NCI-H510A (cell line): ENCODE measurements around the gene ASB11.
A peak's percentile ranks its signal among the peaks of the same experiment; 100 is the strongest.

ENCODE experiments used
- DNase-seq: peaks from one replicate; lab custom pipeline; 2025; lab: John Stamatoyannopoulos, UW

The ASB11 gene, protein sequence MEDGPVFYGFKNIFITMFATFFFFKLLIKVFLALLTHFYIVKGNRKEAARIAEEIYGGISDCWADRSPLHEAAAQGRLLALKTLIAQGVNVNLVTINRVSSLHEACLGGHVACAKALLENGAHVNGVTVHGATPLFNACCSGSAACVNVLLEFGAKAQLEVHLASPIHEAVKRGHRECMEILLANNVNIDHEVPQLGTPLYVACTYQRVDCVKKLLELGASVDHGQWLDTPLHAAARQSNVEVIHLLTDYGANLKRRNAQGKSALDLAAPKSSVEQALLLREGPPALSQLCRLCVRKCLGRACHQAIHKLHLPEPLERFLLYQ

DNA sequence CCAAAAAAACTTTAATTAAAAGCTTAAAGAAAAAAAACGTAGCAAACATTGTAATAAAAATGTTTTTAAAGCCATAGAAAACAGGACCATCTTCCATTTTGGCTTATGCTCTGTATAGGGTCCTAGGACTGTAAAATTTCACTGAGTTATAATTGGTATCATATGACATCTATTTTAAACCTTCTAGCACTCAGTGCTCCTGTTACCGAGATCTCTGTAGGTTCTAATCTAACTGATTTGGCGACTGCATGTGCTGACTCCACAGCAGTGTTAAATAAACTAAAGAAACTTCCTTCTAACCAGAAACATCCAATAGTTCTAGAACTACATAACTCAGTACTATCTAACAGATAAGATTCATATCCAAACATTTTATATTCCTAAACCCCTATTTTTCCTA is at the start of gene ASB11:
TSS of gene ASB11 (minus strand) at position 132 of the 400 bp plus-strand sequence. CDS start at position 97, 35 bp downstream.
- no peak for DNase-seq

DNA sequence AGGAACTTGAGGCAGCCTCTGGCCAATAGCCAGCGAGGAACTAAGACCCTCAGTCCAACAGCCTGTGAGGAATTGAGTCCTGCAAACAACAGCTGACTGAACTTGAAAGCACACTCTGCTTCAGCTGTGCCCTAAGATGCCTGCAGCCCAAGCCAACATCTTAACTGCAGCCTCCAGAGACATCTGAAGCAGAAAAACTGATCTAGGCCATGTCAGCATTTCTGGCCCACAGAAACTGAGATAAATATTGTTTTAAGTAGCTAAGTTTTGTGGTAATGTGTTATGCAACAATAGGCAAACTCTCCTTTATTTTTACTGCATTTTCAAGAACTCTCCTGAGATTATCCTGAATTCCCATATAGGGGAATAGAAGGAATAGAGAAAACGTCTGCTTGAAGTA is 44.3 kb upstream of the ASB11 start:
- DNase-seq, result no peak

DNA sequence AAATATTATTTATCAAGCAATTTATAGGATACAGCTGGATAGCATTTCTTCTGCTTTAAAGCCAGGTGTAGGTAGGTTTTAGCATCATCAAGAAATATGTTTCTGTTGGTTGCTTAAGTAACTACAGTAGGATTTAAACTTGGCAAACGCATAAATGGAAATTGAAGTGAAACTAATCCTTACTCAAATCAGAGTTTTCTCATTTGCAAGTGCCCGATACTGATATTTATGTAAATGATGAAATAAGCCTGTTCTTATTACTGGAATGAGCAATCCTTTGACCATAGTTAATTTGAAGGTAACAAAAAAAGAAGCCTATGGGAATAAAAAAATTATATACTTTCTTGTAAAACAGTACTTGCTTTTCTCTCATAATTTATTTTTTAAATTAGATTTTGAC is 43.1 kb upstream of the ASB11 start:
- no peak for DNase-seq

DNA sequence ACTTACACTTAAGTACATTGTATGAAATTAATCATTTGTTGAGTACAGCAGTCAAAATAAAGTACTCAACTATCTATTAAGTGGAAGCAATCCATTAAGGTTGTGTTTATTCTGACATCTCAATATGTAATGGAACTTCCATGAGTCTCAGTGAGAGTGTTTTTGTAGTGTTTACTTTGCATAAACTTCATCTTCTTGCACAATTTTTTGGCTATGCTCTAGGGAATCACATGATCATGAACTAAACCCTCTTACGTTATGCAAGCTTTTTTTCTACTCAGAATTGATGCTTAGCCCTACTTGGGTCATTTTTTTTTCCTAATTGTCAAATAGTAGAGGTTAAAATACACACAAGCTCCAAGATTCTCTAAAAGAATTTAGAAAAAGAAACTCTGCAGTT is 41.0 kb upstream of the ASB11 start:
- DNase-seq, result no peak

DNA sequence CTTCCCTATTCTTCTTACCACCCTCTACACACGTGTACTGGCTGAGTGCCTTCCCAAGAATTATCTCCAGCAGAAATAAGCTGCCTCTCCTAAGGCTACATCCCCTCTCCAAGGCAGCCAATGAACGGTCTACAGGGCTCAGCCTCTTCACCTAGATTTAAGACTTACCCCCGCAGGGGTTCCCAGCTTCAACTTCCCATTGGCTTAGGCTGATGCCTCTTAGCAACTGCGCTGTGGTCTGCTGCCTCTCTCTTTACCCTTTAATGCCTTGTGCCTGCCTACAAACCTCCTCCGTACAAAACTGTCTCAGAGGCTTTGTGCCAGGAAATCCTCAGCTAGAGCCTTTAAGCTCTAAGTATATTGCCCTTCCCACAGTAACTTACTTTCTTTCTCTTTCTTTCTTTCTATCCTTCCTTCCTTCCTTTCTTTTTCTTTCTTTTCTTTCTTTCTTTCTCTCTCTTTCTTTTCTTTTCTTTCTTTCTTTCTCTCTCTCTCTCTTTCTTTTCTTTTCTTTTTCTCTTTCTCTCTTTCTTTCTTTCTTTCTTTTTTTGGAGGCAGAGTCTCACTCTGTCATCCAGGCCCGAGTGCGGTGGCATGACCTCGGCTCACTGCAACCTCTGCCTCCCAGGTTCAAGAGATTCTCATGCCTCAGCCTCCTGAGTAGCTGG is 35.0 kb upstream of the ASB11 start:
- DNase-seq, result no peak

DNA sequence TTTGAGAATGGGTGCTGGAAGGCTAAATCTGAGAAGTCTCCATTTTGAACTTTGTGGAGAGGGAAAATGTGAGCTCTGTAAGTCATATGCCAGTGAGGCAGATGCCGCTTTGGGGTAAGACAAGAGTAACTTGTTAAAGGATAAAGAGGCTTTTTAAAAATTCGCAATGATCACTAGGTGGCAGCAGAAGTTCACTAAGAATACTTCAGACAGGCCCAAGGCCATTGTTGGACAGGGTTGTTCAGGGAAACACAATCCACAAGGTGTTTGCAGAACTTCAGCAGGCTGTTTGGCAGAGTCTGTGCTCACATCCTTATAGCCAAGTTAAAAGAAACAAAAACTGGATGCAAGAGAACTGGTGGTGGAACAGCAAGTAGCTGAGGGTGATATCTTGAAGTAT is 33.6 kb upstream of the ASB11 start:
- peak; percentile 44 for DNase-seq

DNA sequence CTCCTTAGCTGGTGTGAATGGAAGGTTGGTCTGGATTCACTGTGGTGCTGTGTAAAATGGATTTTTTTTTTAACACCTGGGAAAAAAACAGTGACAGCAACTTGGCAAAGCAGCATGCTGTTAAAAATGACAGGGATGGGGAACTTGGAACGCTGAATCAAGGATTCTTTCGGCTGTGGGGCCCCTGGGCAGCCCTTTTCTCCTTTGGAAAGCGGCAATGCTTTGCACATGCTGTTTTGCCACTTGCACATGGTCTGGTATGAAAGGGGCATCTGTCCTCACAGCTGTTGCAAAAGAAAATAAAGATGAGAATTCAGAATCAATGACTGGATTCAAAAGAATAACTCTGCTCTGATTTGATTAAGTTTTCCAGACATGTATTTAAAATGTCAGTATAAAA is 30.5 kb upstream of the ASB11 start:
- DNase-seq, result no peak

DNA sequence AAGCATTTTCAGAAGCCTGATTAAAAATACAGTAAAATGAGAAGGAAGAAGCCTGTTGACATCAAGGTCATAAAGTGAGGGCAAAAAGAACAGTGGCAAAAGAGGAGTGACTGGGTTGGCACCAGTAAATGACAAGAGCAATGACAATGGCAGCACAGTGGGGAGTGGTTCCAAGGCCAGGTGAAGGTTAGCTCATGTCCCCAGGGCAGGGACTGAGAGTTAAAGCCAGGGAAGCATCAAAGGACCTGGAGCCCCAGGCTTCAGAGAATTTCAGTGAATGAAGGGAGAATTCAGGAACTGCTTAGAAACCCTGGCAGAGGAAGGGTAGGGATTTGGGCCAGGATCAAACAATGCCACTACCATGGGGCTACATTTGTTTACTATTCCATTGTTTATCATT is 28.7 kb upstream of the ASB11 start:
- no peak for DNase-seq

DNA sequence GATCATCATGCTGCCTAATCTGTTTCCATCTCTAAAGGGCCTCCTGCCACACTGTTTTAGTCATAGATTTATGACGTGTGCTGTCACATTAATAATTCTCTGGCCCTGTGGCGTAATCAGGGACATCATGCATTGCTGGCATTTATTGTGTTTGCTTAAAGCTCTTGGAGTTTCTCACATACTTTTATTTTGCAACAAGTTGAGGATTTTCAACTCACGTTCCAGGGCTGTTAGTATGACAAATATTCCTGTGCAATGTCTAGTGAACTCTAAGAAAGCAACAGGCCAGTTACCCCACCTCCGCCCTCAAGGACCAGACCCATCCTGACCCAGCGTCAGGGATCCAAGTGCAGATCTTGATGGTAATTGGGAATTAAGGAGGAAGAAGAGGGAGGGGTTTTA is 27.6 kb upstream of the ASB11 start:
- DNase-seq, result no peak

DNA sequence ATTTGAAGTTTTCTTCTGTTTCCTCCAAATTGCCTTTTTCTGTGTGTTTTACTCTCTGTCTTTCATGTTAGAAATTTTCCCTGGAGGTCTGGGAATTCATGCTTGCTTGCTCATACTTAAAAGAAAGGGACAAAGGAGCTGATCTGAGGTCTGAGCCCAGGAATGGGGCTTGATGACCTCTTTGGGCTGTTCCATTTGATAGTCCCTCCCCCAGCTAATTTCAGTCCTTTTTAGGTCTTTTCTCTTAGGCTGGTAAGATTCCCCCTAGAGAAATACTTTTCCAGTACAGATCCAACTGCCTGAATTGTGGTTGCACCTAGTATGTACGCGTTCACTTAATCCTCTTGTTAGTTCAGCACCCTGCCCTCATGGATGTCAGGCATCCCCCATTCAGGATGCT is 25.4 kb upstream of the ASB11 start:
- DNase-seq, result no peak

DNA sequence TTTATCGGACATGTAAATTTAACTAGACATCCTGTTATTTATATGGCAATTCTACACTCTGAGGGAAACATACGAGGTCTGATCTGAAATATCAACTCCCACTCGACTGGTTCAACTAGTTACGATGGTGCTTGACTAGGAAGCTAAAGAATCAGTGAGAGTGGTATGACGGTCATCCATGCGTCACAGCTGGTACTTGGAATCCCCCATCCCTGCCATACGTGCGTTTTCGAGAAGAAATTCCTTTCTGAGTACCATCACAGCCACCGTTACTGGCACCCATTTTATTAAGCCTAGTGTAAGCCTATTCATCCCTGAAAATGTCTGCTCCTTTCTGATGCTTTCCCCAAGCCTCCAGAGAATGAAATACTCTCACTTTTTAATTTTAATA is 20.6 kb upstream of the ASB11 start:
- peak; percentile 10 for DNase-seq

DNA sequence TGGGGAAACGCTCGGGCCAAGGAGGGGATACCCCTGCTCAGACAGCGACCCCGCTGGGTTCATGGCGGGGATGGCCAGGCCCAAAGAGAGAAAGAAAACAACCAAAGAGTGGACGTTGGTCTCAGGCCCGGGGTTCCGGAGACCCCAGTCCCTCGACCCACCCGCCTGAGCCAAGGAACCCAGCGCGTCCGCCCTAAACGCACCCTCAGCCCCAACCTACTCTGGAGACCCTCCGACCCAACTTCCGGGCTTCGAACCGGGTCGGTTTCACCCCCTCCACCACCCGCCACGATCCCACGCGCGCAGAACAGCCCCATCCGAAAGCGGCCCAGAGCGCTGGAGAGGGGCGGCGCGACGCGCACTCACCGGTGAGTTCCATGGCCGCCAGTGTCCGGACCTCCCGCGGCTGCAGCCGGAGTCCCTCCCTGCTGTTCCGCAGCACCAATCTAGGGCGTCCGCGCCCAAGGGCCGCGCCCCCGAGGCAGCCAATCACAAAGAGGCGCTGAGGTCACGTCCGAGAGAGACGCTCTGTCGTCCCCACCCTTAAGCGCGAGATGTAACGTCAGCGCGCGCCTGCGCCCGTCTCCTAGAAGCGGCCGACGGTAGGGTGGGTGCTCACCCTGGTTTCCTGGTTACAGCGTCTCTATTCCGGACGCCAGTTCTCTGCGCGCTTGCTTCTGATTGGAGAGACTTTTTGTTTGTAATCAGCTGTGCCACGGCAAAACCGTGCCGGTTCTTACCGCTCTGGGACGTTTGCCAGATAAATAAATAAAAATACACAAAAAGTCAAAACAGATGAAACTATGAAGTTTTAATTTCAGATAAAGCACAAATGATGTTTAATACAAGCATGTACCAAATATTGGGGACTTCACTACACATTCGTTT is 19.9 kb upstream of the ASB11 start, which contains the start of gene PIGA:
TSS of gene PIGA (minus strand) at position 389 of the 888 bp plus-strand sequence. CDS start 3,593 bp downstream, outside the sequence.
- peak; percentile 94 for DNase-seq

DNA sequence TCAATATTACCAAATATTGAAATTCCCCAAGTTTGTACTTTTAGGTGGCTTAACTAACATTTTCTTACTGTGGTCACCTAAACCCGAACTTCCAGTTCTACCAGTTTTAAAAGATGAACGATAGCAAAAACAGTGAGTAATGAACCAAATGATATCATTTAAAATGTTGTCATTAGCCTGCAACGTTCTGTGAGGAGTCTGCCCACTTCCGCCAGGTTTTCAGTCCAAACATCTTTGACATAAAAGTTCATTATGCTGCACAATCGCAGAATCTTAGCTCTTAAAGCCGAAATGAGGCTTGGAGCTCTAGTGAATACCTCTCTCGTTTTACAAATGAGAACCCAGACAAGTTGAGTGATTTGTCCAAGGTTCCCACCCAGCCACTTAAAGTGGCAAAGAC is 19.1 kb upstream of the ASB11 start:
- DNase-seq, result no peak

DNA sequence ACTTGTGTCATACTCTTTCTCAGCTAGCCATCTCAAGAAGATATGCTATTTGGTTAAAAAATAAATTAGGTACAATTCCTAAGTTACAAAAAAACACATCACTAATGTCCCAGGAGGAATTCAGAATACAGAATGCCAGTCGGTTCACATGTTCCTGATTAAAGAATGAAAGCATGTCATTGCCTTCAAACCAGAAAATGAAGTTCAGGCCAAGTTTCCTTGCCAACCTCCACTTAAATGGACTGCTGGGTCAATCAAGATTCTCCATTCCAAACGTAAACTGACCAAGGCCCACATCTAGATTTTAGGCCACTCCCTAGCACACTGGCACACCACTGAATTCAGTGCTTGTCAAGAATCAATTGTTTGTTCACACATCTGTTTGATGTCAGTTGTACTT is 13.4 kb upstream of the ASB11 start:
- DNase-seq, result no peak

DNA sequence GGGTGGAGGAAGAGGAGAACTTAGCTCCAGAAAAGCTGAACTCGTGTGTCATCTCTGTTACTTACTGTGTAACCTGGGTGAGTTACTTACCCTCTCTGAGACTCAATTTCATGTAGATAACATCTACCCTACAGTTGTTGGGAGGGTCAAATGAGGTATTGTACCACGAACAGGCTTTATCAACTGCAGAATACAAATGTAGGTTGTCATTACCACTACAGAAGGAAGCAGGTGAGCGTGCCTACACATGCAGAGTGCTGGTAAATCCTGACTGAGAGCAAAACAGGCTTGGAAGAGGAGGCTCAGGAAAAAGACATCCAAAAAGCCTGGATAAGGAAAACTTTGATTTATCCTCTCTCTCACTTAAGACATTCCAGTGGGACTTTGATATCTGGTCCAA is 12.7 kb upstream of the ASB11 start:
- DNase-seq, result no peak

DNA sequence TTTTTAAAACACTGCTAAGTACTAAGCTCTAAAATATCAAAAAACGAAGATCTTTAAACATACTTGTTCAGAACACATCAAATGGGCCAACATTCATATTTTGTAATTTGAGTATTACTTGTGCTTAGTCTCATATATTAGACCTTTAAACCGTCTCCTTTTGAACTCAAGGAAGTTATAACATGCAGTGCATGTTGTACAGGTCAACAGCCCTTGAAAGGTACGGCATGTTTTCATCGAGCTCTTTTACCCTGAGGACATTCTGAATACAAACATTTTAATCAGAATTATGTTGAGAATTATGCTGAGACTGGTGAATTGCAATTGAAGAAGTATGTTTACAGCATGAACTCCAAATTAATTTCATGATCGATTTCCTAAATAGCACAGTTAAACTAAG is 7.0 kb upstream of the ASB11 start:
- no peak for DNase-seq

DNA sequence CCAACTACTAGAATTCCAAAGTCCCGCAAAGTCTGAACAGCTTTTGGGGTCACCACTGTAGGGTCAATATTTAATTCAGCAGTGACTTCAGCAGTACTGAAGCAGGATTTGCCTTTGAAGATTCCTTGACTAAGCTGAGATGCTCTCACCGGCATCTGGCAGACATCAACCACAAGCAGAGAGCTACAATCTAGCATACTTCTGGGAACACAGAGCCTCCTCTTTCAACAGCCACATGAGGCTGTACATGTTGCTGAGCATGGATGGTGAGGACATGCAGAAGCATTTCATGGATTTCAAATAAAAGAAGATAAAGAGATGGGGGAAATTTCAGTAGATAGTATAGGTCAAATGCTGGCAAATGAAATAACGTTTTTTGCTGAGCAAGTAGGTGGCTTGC is 6.6 kb upstream of the ASB11 start:
- no peak for DNase-seq

DNA sequence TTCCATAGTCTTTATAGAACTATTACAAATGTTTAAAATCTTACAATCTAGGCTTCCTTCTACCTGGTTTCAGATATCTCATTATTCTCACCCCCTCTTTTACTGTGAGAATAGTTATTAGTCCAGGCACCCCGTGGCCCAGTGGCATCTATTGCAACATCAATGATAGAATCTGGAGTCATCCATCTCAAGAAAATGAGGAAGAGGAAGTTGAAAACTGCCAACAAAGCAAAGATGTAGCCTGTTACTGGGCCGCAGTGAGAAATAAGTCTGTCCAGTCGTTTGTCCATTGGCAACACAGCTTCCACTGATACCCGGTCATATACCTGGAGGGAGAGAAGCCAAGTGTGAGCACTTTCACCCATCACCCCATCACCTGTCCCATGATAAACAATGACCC is 6.0 kb upstream of the ASB11 start:
- no peak for DNase-seq

DNA sequence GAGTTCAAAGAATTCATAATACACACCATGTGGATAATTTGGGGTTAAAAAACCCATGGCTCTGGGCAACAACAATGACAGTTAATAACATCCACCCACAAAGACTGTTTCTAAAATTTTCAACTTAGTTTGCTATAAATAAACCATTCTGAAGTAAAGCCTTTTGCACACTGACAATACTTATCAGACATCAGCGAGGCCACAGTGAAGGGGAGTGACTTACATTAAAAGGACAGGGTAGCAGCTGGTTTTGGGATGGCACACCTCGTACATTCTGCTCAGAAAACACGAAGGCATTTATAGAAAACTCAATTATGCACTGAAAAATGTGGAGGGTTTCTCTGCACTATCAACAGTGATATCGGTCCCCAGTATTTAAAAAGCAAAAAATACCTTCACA is 4.9 kb upstream of the ASB11 start:
- DNase-seq, result no peak

DNA sequence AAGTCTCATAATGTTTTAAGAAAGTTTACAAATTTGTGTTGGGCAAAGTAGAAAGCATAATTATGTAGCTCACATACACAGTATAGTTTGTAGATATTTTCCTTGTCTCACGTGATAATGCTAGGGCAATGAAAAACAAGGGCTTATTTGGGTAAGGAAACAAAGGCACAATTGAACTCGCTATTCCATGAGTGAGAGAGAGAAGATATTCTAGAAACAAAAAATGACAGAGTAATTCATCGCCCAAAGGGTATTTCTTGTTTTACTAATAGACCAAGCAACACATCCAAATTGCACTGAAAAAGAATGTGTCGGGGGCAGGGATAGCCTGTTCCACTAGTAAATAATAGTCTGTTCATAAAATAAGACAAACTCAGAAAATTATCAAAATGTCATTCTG is 3.6 kb upstream of the ASB11 start:
- DNase-seq, result no peak

DNA sequence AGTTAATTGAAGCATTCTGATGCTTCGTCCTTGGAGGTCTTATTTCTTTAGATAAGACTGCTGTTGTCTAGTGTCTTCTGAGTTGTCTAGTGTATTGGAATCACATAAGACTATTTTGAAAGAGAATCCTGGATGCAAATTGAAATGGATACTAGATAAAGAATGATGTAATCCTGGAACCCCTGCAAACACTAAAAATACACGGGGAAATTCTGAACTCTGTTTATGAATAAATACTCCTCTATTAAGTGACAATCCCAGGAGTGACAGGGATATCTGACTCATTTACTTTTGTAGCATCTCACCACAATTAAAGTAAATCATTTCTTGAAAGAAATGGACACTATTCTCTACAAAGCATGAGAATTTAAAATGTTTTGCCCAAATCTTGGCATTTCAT is 968 bp downstream of the ASB11 start:
- DNase-seq, result no peak

DNA sequence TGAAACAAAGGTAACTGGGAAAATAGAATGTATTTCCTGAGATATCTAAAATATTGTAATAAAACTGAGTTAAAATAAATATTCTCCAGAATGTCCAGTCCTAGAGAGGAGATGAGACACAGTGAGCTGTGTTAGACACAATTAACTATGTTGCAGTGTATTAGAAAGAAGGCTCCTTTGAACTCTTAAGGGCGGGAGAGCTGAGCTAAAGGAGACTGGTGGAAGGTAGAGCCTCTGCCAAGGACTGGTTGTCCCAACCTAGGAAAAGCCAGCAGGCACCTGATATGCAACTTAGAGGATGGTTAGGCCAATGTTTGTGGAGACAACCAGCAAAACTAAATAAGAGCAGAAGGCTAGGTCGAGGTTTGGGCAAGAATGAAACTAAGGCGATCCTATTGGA is 4.3 kb downstream of the ASB11 start:
- DNase-seq, result no peak

DNA sequence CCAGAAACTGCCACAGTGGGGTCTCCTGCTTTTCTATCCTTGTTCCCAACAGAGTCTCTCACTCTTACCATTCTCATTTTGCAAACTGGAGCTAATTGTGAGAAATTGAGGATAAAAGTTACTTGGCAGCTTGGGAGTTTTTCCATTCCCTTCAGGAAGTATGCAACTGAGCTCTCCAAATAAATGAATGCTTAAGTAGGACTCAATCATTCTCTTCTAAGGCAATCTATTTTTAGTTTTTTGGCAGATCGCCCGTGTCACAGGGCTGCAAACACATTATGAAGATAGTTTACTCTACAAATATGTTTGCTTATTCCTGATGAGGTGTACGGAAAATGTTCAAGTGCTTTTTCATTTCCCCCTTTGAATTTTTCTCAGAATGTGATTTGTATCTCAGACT is 5.3 kb downstream of the ASB11 start:
- no peak for DNase-seq
